22Rv1 (cell line): ENCODE data around the gene FAM168B.

Experiments
- CTCF ChIP-seq: fragments of 450-650 bp; IDR thresholded peaks from 2 replicates; pipeline ENCODE4 v1.5.1; 2017; ENCODE audit warnings: mild to moderate bottlenecking
- ZFX ChIP-seq: fragments of 450-650 bp; IDR thresholded peaks from 2 replicates; pipeline ENCODE4 v1.6.1; 2017; ENCODE audit warnings: antibody characterized with exemption, borderline replicate concordance

- no peak for TF ChIP-seq CTCF
- TF ChIP-seq ZFX, result no peak
Observed at GRCh38 chr2:131041402-131042147, 51.7 kb downstream of the FAM168B start.
